GM12878 (cell line): ENCODE data around the gene GRIN2C. TPM values are rescaled to one million over a fixed set of nuclear protein-coding genes. Genes with fewer than 3 reads are reported as not detected.

Experiments used
- ATAC-seq: fragments of 200-7000 bp; cut with Tn5 transposase; 3 replicates; pipeline ENCODE4 v1.9.1; 2020; ENCODE audit warnings: mild to moderate bottlenecking, moderate library complexity
- BruUV-seq: library from RNA; stranded (reverse); fragments of 400-500 nt; replicated peaks from 2 replicates; lab custom pipeline; 2021; lab: Mats Ljungman, UMichigan
- CTCF ChIA-PET: fragments of 300-600 bp; sonication (Branson Sonifier 250); formaldehyde crosslinking; extraction: SDS; loops from one replicate; lab custom pipeline; 2021; ENCODE audit warnings: inconsistent platforms; lab: Yijun Ruan, JAX
- POLR2A ChIA-PET: fragments of 350-600 bp; formaldehyde crosslinking; extraction: SDS; loops from one replicate; lab custom pipeline; 2021; ENCODE audit warnings: inconsistent platforms; lab: Charles Lee
- RAD21 ChIA-PET: fragments of 300-600 bp; sonication (Branson Sonifier 250); formaldehyde crosslinking; loops from one replicate; lab custom pipeline; 2023; ENCODE audit warnings: antibody characterized with exemption; ENCODE audit not compliant: unreplicated experiment; lab: Charles Lee
- SMC1A ChIA-PET: fragments of 300-600 bp; sonication (Branson Sonifier 250); formaldehyde crosslinking; loops from one replicate; lab custom pipeline; 2023; ENCODE audit not compliant: unreplicated experiment, uncharacterized antibody; lab: Charles Lee
- DNase-seq: peaks from one replicate; pipeline ENCODE4 v3.0.0-alpha.2; 2011; ENCODE audit warnings: low read depth, low spot score
- FAIRE-seq: peaks from 3 replicates; lab custom pipeline; 2011; peaks lifted over from hg19 to GRCh38; lab: Jason Lieb, UNC
- H2AFZ ChIP-seq: 2 replicates; pipeline ENCODE4 v1.6.0; 2011; ENCODE audit warnings: low read depth, low read length, control low read depth; ENCODE audit not compliant: control insufficient read depth
- H3K27ac ChIP-seq: 2 replicates; pipeline ENCODE4 v1.5.1; 2011; ENCODE audit warnings: control low read depth; ENCODE audit not compliant: control insufficient read depth, insufficient read depth
- H3K27me3 ChIP-seq, 2 experiments: replicated peaks in 1 of 2; 2 replicates each; pipeline versions ENCODE4 v1.6.0 to v1.6.1; 2011; ENCODE audit warnings: low read length in 1 of 2; ENCODE audit not compliant: control insufficient read depth in 2 of 2, insufficient read depth in 2 of 2
- H3K36me3 ChIP-seq, 2 experiments: 2 replicates each; pipeline ENCODE4 v1.5.1; 2011; ENCODE audit warnings: low read length in 1 of 2; ENCODE audit not compliant: control insufficient read depth in 2 of 2, insufficient read depth in 2 of 2
- H3K4me1 ChIP-seq: 2 replicates; pipeline ENCODE4 v1.6.1; 2011; ENCODE audit warnings: mild to moderate bottlenecking, low read length, moderate library complexity, mixed read lengths; ENCODE audit not compliant: control insufficient read depth, insufficient read depth
- H3K4me2 ChIP-seq: 2 replicates; pipeline ENCODE4 v1.6.0; 2011; ENCODE audit warnings: control low read depth; ENCODE audit not compliant: control insufficient read depth, insufficient read depth
- H3K4me3 ChIP-seq: fragments of 200-600 bp; sonication (generic); 2 replicates; pipeline ENCODE4 v1.5.1; 2016
- H3K79me2 ChIP-seq: 2 replicates; pipeline ENCODE4 v1.6.0; 2011; ENCODE audit warnings: low read length; ENCODE audit not compliant: control insufficient read depth, insufficient read depth
- H3K9ac ChIP-seq: 2 replicates; pipeline ENCODE4 v1.8.0; 2011; ENCODE audit warnings: low read length, control low read depth, mixed read lengths; ENCODE audit not compliant: control insufficient read depth, insufficient read depth
- H3K9me3 ChIP-seq: replicated peaks from 3 replicates; pipeline ENCODE4 v1.5.1; 2011; ENCODE audit warnings: mild to moderate bottlenecking, low read length; ENCODE audit not compliant: control insufficient read depth, insufficient read depth
- H4K20me1 ChIP-seq: 2 replicates; pipeline ENCODE4 v1.6.0; 2011; ENCODE audit not compliant: control insufficient read depth, insufficient read depth
- IRF5 ChIP-seq: fragments of 450-650 bp; IDR thresholded peaks from 2 replicates; pipeline ENCODE4 v1.6.1; 2017; ENCODE audit warnings: borderline replicate concordance
- MXI1 ChIP-seq: fragments of 150-350 bp; IDR thresholded peaks from 2 replicates; pipeline ENCODE4 v1.6.1; 2011; ENCODE audit warnings: low read depth, mild to moderate bottlenecking, inconsistent platforms, low read length, improper control_type of control experiment
- MYB ChIP-seq: fragments of 150-350 bp; IDR thresholded peaks from 2 replicates; pipeline ENCODE4 v1.6.1; 2014; ENCODE audit warnings: mild to moderate bottlenecking, low read depth, low read length, borderline replicate concordance
- YY1 ChIP-seq: IDR thresholded peaks from 2 replicates; pipeline ENCODE4 v1.6.1; 2011; ENCODE audit warnings: low read depth, mild to moderate bottlenecking, low read length
- WGBS: methylation state at CpG from one replicate; pipeline ENCODE4 v1.1.6; 2016; ENCODE audit warnings: low lambda C conversion rate; ENCODE audit not compliant: insufficient replicate concordance, insufficient coverage; ENCODE audit errors: missing lambda C conversion rate; 5-methylcytosine and 5-hydroxymethylcytosine counted together
- in situ Hi-C: fragments of 300-500 bp; cut with MboI; formaldehyde crosslinking; loops from 9 replicates; pipeline ENCODE4 v1.14.3; 2018; ENCODE audit warnings: mixed read lengths
- intact Hi-C: fragments of 100-400 bp; cut with micrococcal nuclease; formaldehyde crosslinking; loops from one replicate; pipeline ENCODE4 v1.14.2; 2022; ENCODE audit not compliant: unreplicated experiment
- polyA plus RNA-seq, 11 experiments: library from polyadenylated mRNA; depleted of rRNA in 4 of 11; unstranded in 6 of 11; stranded (reverse) in 5 of 11; fragments of >200 nt; fragmentation: Nextera tagmentation in 4 of 11; fragmentation: Illumina TruSeq in 1 of 11; extraction: Ambion mirVana in 4 of 11; extraction: Trizol in 1 of 11; gene quantifications; 1 replicate in 1 of 11; 2 replicates in 10 of 11; pipeline versions ENCODE4 v1.2.1 to v1.2.3, GENCODE V29; 2011 to 2016; ENCODE audit warnings: inconsistent platforms in 2 of 11, missing spikeins in 2 of 11, low read depth in 1 of 11
- total RNA-seq, 4 experiments: library from RNA; depleted of rRNA in 3 of 4; stranded (reverse); fragments of >200 nt in 3 of 4; fragmentation: Illumina TruSeq in 1 of 4; extraction: Trizol in 1 of 4; gene quantifications; 2 replicates each; pipeline versions ENCODE4 v1.2.1 to v1.2.3, GENCODE V29; 2013 to 2021

Gene GRIN2C
- total and polyA plus RNA-seq, 10 of the 15 experiments (the other 5 are each of a cell fraction or from before 2014, with no cell fraction given), result 0.01 to 0.20 (median 0.11) TPM; not detected in 2

GRCh38 chr17:74875977-74876593 lies 16.4 kb upstream of the GRIN2C start:
- FAIRE-seq (no peak), ATAC-seq (no peak), DNase-seq (no peak)
- ChIA-PET POLR2A (interaction anchor here (0.6 kb wide), 1 partner anchor 375 kb away, joined by 6 read pairs; no protein-coding TSS in a partner anchor), RAD21 (interaction anchor here (0.7 kb wide), 1 partner anchor 85 kb away, joined by 3 read pairs; no protein-coding TSS in a partner anchor), CTCF (interaction anchor here (1.5 to 4.5 kb wide), 2 partner anchors 14 to 84 kb away, joined by 3 to 20 read pairs; no protein-coding TSS in a partner anchor), SMC1A (interaction anchor here (0.9 kb wide), 1 partner anchor 85 kb away, joined by 4 read pairs; no protein-coding TSS in a partner anchor)
- intact Hi-C loops (no loop called here), in situ Hi-C loops (no loop called here)
- H3K9ac ChIP-seq, result no peak overlapping the region
- H3K4me1 ChIP-seq, result peaks cover 13% of the 10 kb centered on the region
- H4K20me1 ChIP-seq, result no peaks in the 10 kb centered on the region
- H3K9me3 ChIP-seq, result no peaks in the 10 kb centered on the region
- H3K4me3 ChIP-seq, result no peak overlapping the region
- H3K27ac ChIP-seq, result no peak overlapping the region
- H3K27me3 ChIP-seq, result no peaks in the 10 kb centered on the region
- no peaks in the 10 kb centered on the region; a peak in 1 of 4 replicates for H3K36me3 ChIP-seq
- 63% methylated on average over 6 of the region's 6 CpGs for WGBS
- no peak overlapping the region for H2AFZ ChIP-seq
- TF ChIP-seq IRF5 (no peak), YY1 (no peak), MYB (no peak), MXI1 (no peak)
- peaks cover 16% of the 10 kb centered on the region for H3K79me2 ChIP-seq
- H3K4me2 ChIP-seq, result no peak overlapping the region
- BruUV-seq, result no TSS peak
